WTC11 (cell line): Measurements from ENCODE around the gene PHLDB1. TPM values are rescaled to one million over a fixed set of nuclear protein-coding genes. Genes with fewer than 3 reads are reported as not detected.

Experiments used
- ATAC-seq: fragments of 200-7000 bp; cut with Tn5 transposase; 2 replicates; pipeline ENCODE4 v1.10.0; 2021; ENCODE audit warnings: mild to moderate bottlenecking, moderate library complexity
- CTCF ChIA-PET: fragments of 300-600 bp; sonication (Branson Sonifier 250); formaldehyde crosslinking; loops from one replicate; lab custom pipeline; 2021; ENCODE audit warnings: antibody characterized with exemption; lab: Charles Lee
- POLR2A ChIA-PET: fragments of 350-600 bp; sonication (Branson Sonifier 250); formaldehyde crosslinking; loops from one replicate; lab custom pipeline; 2021; ENCODE audit warnings: antibody characterized with exemption; lab: Charles Lee
- DNase-seq: peaks from one replicate; pipeline ENCODE4 v3.0.0; 2021; ENCODE audit warnings: low spot score
- H3K27ac Mint-ChIP-seq: 2 replicates; pipeline ENCODE4 v1.8.0; 2021; ENCODE audit warnings: mixed read lengths
- H3K27me3 Mint-ChIP-seq: 2 replicates; pipeline ENCODE4 v1.8.0; 2021; ENCODE audit warnings: low read depth, mild to moderate bottlenecking, moderate library complexity, mixed read lengths
- H3K36me3 Mint-ChIP-seq: 2 replicates; pipeline ENCODE4 v1.8.0; 2021; ENCODE audit warnings: mixed read lengths
- H3K4me1 Mint-ChIP-seq: 2 replicates; pipeline ENCODE4 v1.8.0; 2022; ENCODE audit warnings: mixed read lengths
- H3K4me3 Mint-ChIP-seq: 2 replicates; pipeline ENCODE4 v1.8.0; 2021; ENCODE audit warnings: mild to moderate bottlenecking, moderate library complexity, mixed read lengths
- H3K9me3 Mint-ChIP-seq: 2 replicates; pipeline ENCODE4 v1.8.0; 2021; ENCODE audit warnings: mixed read lengths
- ATF1 ChIP-seq: sonication (generic); formaldehyde crosslinking; IDR thresholded peaks from 2 replicates; pipeline ENCODE4 v1.8.1; 2023; ENCODE audit warnings: mild to moderate bottlenecking, moderate library complexity, missing genetic modification reagents
- EMX1 ChIP-seq: fragments of 250-450 bp; sonication (Bioruptor Pico); IDR thresholded peaks from 2 replicates; pipeline ENCODE4 v1.8.0; 2021; ENCODE audit warnings: mild to moderate bottlenecking
- ESRRA ChIP-seq: sonication (generic); formaldehyde crosslinking; IDR thresholded peaks from 2 replicates; pipeline ENCODE4 v1.8.1; 2022; ENCODE audit warnings: mild to moderate bottlenecking, missing genetic modification reagents, borderline replicate concordance
- GABPB1 ChIP-seq: sonication (generic); formaldehyde crosslinking; IDR thresholded peaks from 2 replicates; pipeline ENCODE4 v1.8.1; 2023; ENCODE audit warnings: mild to moderate bottlenecking, missing genetic modification reagents
- GRHL2 ChIP-seq: fragments of 250-450 bp; sonication (Bioruptor Pico); IDR thresholded peaks from 2 replicates; pipeline ENCODE4 v1.8.0; 2022; ENCODE audit warnings: mild to moderate bottlenecking, moderate library complexity; ENCODE audit not compliant: insufficient replicate concordance, severe bottlenecking
- JAZF1 ChIP-seq: fragments of 250-450 bp; sonication (Bioruptor Pico); IDR thresholded peaks from 2 replicates; pipeline ENCODE4 v1.9.0; 2021; ENCODE audit warnings: moderate library complexity, mild to moderate bottlenecking, inconsistent platforms
- NFE2L1 ChIP-seq: sonication (generic); formaldehyde crosslinking; IDR thresholded peaks from 2 replicates; pipeline ENCODE4 v1.8.1; 2023; ENCODE audit warnings: missing genetic modification reagents
- NFYB ChIP-seq: sonication (generic); formaldehyde crosslinking; conservative IDR thresholded peaks from 2 replicates; pipeline ENCODE4 v1.8.0; 2022; ENCODE audit warnings: low read depth, missing genetic modification reagents
- RORB ChIP-seq: fragments of 250-450 bp; sonication (Bioruptor Pico); IDR thresholded peaks from 2 replicates; pipeline ENCODE4 v1.9.0; 2021; ENCODE audit warnings: mild to moderate bottlenecking
- TEAD1 ChIP-seq: sonication (generic); formaldehyde crosslinking; IDR thresholded peaks from 2 replicates; pipeline ENCODE4 v1.8.0; 2022; ENCODE audit warnings: mild to moderate bottlenecking, missing genetic modification reagents
- TEAD4 ChIP-seq: sonication (generic); formaldehyde crosslinking; IDR thresholded peaks from 2 replicates; pipeline ENCODE4 v1.8.0; 2022; ENCODE audit warnings: mild to moderate bottlenecking, missing genetic modification reagents
- ZNF671 ChIP-seq: fragments of 250-450 bp; sonication (Bioruptor Pico); IDR thresholded peaks from 2 replicates; pipeline ENCODE4 v1.8.0; 2021; ENCODE audit warnings: mild to moderate bottlenecking
- total RNA-seq: library from RNA; stranded (reverse); gene quantifications from 3 replicates; pipeline ENCODE4 v1.2.3, GENCODE V29; 2021
- TF ChIP-seq, protein P1 (sequence below): sonication (generic); formaldehyde crosslinking; IDR thresholded peaks from 2 replicates; pipeline ENCODE4 v1.8.0; 2023; ENCODE audit warnings: mild to moderate bottlenecking, missing genetic modification reagents
- TF ChIP-seq, protein P2 (sequence below): sonication (generic); formaldehyde crosslinking; IDR thresholded peaks from 2 replicates; pipeline ENCODE4 v1.8.1; 2023; ENCODE audit warnings: mild to moderate bottlenecking, missing genetic modification reagents
- TF ChIP-seq, protein P3 (sequence below): sonication (generic); formaldehyde crosslinking; IDR thresholded peaks from 2 replicates; pipeline ENCODE4 v1.8.1; 2022; ENCODE audit warnings: mild to moderate bottlenecking, missing genetic modification reagents, moderate library complexity, borderline replicate concordance
- TF ChIP-seq, protein P4 (sequence below): fragments of 200-600 bp; IDR thresholded peaks from 2 replicates; pipeline ENCODE4 v1.8.0; 2022; ENCODE audit warnings: antibody characterized with exemption
- TF ChIP-seq, protein P5 (sequence below): sonication (generic); formaldehyde crosslinking; conservative IDR thresholded peaks from 2 replicates; pipeline ENCODE4 v1.8.1; 2023; ENCODE audit warnings: mild to moderate bottlenecking, low read depth, missing genetic modification reagents, moderate library complexity
- TF ChIP-seq, protein P6 (sequence below): fragments of 250-450 bp; sonication (Bioruptor Pico); IDR thresholded peaks from 2 replicates; pipeline ENCODE4 v1.9.0; 2021; ENCODE audit warnings: moderate library complexity, mild to moderate bottlenecking, inconsistent platforms, borderline replicate concordance
- TF ChIP-seq, protein P7 (sequence below): sonication (generic); formaldehyde crosslinking; IDR thresholded peaks from 2 replicates; pipeline ENCODE4 v1.8.0; 2022; ENCODE audit warnings: mild to moderate bottlenecking, missing genetic modification reagents
- TF ChIP-seq, protein P8 (sequence below): sonication (generic); formaldehyde crosslinking; IDR thresholded peaks from 2 replicates; pipeline ENCODE4 v1.8.0; 2022; ENCODE audit warnings: missing genetic modification reagents

Gene PHLDB1
- total RNA-seq, 1 experiment from 2014 or later, result 83.1 TPM

DNA sequence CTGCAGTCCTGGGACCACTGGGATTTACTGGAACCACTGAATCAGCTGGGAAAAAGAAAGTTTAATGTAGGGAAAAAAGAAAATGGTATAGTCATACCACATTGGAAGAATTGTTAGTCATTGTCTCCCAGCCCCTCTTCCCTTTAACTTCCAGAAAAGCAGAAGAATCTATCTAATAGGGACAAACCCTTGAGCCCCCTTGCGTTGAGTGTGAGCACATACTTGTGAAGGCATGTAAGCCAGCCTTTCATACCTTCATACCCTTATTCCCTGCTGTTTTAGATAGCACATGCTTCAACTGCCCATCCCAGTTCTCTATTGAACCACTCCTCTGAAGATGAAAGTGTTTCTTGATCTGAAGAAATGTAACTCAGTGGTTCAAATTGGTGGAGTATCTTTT lies 65.4 kb downstream of the PHLDB1 start:
- H3K4me3 Mint-ChIP-seq, result no peak overlapping the region
- DNase-seq (no peak), ATAC-seq (peak; percentile 85)
- peaks cover 41% of the 10 kb centered on the region for H3K27me3 Mint-ChIP-seq
- peaks cover 38% of the 10 kb centered on the region for H3K9me3 Mint-ChIP-seq
- H3K4me1 Mint-ChIP-seq, result no peaks in the 10 kb centered on the region
- TF ChIP-seq ZNF671 (CRISPR knock-in tag) (no peak), ATF1 (CRISPR knock-in tag) (no peak), GRHL2 (no peak), TEAD4 (CRISPR knock-in tag) (no peak), JAZF1 (CRISPR knock-in tag) (no peak), NFYB (CRISPR knock-in tag) (no peak), RORB (CRISPR knock-in tag) (no peak), ESRRA (CRISPR knock-in tag) (no peak), EMX1 (no peak), GABPB1 (CRISPR knock-in tag) (no peak), NFE2L1 (CRISPR knock-in tag) (no peak), TEAD1 (no peak)
- TF ChIP-seq, protein P1, sequence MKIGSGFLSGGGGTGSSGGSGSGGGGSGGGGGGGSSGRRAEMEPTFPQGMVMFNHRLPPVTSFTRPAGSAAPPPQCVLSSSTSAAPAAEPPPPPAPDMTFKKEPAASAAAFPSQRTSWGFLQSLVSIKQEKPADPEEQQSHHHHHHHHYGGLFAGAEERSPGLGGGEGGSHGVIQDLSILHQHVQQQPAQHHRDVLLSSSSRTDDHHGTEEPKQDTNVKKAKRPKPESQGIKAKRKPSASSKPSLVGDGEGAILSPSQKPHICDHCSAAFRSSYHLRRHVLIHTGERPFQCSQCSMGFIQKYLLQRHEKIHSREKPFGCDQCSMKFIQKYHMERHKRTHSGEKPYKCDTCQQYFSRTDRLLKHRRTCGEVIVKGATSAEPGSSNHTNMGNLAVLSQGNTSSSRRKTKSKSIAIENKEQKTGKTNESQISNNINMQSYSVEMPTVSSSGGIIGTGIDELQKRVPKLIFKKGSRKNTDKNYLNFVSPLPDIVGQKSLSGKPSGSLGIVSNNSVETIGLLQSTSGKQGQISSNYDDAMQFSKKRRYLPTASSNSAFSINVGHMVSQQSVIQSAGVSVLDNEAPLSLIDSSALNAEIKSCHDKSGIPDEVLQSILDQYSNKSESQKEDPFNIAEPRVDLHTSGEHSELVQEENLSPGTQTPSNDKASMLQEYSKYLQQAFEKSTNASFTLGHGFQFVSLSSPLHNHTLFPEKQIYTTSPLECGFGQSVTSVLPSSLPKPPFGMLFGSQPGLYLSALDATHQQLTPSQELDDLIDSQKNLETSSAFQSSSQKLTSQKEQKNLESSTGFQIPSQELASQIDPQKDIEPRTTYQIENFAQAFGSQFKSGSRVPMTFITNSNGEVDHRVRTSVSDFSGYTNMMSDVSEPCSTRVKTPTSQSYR, result no peak
- TF ChIP-seq, protein P2, sequence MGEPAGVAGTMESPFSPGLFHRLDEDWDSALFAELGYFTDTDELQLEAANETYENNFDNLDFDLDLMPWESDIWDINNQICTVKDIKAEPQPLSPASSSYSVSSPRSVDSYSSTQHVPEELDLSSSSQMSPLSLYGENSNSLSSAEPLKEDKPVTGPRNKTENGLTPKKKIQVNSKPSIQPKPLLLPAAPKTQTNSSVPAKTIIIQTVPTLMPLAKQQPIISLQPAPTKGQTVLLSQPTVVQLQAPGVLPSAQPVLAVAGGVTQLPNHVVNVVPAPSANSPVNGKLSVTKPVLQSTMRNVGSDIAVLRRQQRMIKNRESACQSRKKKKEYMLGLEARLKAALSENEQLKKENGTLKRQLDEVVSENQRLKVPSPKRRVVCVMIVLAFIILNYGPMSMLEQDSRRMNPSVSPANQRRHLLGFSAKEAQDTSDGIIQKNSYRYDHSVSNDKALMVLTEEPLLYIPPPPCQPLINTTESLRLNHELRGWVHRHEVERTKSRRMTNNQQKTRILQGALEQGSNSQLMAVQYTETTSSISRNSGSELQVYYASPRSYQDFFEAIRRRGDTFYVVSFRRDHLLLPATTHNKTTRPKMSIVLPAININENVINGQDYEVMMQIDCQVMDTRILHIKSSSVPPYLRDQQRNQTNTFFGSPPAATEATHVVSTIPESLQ, result no peak
- TF ChIP-seq, protein P3, sequence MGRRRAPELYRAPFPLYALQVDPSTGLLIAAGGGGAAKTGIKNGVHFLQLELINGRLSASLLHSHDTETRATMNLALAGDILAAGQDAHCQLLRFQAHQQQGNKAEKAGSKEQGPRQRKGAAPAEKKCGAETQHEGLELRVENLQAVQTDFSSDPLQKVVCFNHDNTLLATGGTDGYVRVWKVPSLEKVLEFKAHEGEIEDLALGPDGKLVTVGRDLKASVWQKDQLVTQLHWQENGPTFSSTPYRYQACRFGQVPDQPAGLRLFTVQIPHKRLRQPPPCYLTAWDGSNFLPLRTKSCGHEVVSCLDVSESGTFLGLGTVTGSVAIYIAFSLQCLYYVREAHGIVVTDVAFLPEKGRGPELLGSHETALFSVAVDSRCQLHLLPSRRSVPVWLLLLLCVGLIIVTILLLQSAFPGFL (CRISPR knock-in tag), result no peak
- TF ChIP-seq, protein P4, sequence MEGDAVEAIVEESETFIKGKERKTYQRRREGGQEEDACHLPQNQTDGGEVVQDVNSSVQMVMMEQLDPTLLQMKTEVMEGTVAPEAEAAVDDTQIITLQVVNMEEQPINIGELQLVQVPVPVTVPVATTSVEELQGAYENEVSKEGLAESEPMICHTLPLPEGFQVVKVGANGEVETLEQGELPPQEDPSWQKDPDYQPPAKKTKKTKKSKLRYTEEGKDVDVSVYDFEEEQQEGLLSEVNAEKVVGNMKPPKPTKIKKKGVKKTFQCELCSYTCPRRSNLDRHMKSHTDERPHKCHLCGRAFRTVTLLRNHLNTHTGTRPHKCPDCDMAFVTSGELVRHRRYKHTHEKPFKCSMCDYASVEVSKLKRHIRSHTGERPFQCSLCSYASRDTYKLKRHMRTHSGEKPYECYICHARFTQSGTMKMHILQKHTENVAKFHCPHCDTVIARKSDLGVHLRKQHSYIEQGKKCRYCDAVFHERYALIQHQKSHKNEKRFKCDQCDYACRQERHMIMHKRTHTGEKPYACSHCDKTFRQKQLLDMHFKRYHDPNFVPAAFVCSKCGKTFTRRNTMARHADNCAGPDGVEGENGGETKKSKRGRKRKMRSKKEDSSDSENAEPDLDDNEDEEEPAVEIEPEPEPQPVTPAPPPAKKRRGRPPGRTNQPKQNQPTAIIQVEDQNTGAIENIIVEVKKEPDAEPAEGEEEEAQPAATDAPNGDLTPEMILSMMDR, result no peak
- TF ChIP-seq, protein P5, sequence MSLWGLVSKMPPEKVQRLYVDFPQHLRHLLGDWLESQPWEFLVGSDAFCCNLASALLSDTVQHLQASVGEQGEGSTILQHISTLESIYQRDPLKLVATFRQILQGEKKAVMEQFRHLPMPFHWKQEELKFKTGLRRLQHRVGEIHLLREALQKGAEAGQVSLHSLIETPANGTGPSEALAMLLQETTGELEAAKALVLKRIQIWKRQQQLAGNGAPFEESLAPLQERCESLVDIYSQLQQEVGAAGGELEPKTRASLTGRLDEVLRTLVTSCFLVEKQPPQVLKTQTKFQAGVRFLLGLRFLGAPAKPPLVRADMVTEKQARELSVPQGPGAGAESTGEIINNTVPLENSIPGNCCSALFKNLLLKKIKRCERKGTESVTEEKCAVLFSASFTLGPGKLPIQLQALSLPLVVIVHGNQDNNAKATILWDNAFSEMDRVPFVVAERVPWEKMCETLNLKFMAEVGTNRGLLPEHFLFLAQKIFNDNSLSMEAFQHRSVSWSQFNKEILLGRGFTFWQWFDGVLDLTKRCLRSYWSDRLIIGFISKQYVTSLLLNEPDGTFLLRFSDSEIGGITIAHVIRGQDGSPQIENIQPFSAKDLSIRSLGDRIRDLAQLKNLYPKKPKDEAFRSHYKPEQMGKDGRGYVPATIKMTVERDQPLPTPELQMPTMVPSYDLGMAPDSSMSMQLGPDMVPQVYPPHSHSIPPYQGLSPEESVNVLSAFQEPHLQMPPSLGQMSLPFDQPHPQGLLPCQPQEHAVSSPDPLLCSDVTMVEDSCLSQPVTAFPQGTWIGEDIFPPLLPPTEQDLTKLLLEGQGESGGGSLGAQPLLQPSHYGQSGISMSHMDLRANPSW (CRISPR knock-in tag), result no peak
- TF ChIP-seq, protein P6, sequence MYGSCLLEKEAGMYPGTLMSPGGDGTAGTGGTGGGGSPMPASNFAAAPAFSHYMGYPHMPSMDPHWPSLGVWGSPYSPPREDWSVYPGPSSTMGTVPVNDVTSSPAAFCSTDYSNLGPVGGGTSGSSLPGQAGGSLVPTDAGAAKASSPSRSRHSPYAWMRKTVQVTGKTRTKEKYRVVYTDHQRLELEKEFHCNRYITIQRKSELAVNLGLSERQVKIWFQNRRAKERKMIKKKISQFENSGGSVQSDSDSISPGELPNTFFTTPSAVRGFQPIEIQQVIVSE (CRISPR knock-in tag), result no peak
- TF ChIP-seq, protein P7, sequence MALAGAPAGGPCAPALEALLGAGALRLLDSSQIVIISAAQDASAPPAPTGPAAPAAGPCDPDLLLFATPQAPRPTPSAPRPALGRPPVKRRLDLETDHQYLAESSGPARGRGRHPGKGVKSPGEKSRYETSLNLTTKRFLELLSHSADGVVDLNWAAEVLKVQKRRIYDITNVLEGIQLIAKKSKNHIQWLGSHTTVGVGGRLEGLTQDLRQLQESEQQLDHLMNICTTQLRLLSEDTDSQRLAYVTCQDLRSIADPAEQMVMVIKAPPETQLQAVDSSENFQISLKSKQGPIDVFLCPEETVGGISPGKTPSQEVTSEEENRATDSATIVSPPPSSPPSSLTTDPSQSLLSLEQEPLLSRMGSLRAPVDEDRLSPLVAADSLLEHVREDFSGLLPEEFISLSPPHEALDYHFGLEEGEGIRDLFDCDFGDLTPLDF (CRISPR knock-in tag), result no peak
- TF ChIP-seq, protein P8, sequence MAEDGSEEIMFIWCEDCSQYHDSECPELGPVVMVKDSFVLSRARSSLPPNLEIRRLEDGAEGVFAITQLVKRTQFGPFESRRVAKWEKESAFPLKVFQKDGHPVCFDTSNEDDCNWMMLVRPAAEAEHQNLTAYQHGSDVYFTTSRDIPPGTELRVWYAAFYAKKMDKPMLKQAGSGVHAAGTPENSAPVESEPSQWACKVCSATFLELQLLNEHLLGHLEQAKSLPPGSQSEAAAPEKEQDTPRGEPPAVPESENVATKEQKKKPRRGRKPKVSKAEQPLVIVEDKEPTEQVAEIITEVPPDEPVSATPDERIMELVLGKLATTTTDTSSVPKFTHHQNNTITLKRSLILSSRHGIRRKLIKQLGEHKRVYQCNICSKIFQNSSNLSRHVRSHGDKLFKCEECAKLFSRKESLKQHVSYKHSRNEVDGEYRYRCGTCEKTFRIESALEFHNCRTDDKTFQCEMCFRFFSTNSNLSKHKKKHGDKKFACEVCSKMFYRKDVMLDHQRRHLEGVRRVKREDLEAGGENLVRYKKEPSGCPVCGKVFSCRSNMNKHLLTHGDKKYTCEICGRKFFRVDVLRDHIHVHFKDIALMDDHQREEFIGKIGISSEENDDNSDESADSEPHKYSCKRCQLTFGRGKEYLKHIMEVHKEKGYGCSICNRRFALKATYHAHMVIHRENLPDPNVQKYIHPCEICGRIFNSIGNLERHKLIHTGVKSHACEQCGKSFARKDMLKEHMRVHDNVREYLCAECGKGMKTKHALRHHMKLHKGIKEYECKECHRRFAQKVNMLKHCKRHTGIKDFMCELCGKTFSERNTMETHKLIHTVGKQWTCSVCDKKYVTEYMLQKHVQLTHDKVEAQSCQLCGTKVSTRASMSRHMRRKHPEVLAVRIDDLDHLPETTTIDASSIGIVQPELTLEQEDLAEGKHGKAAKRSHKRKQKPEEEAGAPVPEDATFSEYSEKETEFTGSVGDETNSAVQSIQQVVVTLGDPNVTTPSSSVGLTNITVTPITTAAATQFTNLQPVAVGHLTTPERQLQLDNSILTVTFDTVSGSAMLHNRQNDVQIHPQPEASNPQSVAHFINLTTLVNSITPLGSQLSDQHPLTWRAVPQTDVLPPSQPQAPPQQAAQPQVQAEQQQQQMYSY (CRISPR knock-in tag), result no peak
- ChIA-PET CTCF (no interaction called here), POLR2A (no interaction called here)
- H3K36me3 Mint-ChIP-seq, result peaks cover 12% of the 10 kb centered on the region
- no peak overlapping the region for H3K27ac Mint-ChIP-seq
